H1 (cell line): ENCODE results near the gene RERE. TPM values are rescaled to one million over a fixed set of nuclear protein-coding genes. Genes with fewer than 3 reads are reported as not detected.
"Not testable (repeated sequence)": the region's sequence is repeated elsewhere in the genome, so short reads cannot be mapped to it uniquely, and the experiment has no call there.

ENCODE experiments used
- CTCF ChIA-PET: fragments of 300-600 bp; sonication (Branson Sonifier 250); formaldehyde crosslinking; loops from one replicate; lab custom pipeline; 2021; ENCODE audit not compliant: partially characterized antibody; lab: Charles Lee
- POLR2A ChIA-PET: fragments of 300-600 bp; sonication (Branson Sonifier 250); formaldehyde crosslinking; loops from one replicate; lab custom pipeline; 2021; ENCODE audit warnings: inconsistent platforms; ENCODE audit not compliant: partially characterized antibody; lab: Charles Lee
- DNase-seq, 2 experiments: peaks; one replicate each; pipeline versions ENCODE4 v3.0.0 to v3.0.0-alpha.2; 2010 to 2022; ENCODE audit warnings: low spot score in 2 of 2, low read depth in 1 of 2, mixed read lengths in 1 of 2
- FAIRE-seq: peaks from 2 replicates; lab custom pipeline; 2011; peaks lifted over from hg19 to GRCh38; lab: Jason Lieb, UNC
- H2AFZ ChIP-seq: 2 replicates; pipeline ENCODE4 v1.8.1; 2012; ENCODE audit warnings: low read length, inconsistent platforms
- H2AK5ac ChIP-seq: 2 replicates; pipeline ENCODE4 v1.6.1; 2013; ENCODE audit warnings: low read depth, low read length
- H2BK120ac ChIP-seq: replicated peaks from 2 replicates; pipeline ENCODE3; 2013; ENCODE audit warnings: low read depth, low read length, inconsistent platforms
- H2BK12ac ChIP-seq: 2 replicates; pipeline ENCODE4 v1.6.1; 2013; ENCODE audit warnings: low read depth, low read length
- H2BK15ac ChIP-seq: 2 replicates; pipeline ENCODE4 v1.6.1; 2013; ENCODE audit warnings: low read length
- H2BK20ac ChIP-seq: 2 replicates; pipeline ENCODE4 v1.6.1; 2013; ENCODE audit warnings: low read length
- H2BK5ac ChIP-seq: 2 replicates; pipeline ENCODE4 v1.6.1; 2013; ENCODE audit warnings: low read depth, low read length
- H3K14ac ChIP-seq: 2 replicates; pipeline ENCODE4 v1.6.1; 2013; ENCODE audit warnings: inconsistent platforms; ENCODE audit not compliant: insufficient read length
- H3K18ac ChIP-seq: 2 replicates; pipeline ENCODE4 v1.6.1; 2013; ENCODE audit warnings: low read length; ENCODE audit errors: extremely low read depth
- H3K23ac ChIP-seq: 2 replicates; pipeline ENCODE4 v1.6.1; 2013; ENCODE audit warnings: inconsistent platforms; ENCODE audit not compliant: insufficient read length
- H3K23me2 ChIP-seq: 2 replicates; pipeline ENCODE4 v1.6.1; 2013; ENCODE audit warnings: low read depth, low read length
- H3K27ac ChIP-seq: 2 replicates; pipeline ENCODE4 v1.6.1; 2011; ENCODE audit warnings: low read depth, low read length, inconsistent platforms
- H3K27me3 ChIP-seq, 4 experiments: replicated peaks in 1 of 4; 1 replicate in 1 of 4; 2 replicates in 3 of 4; pipeline versions ENCODE4 v1.6.1 to v1.8.1; 2011 to 2013; ENCODE audit warnings: low read length in 3 of 4, mild to moderate bottlenecking in 3 of 4, inconsistent platforms in 2 of 4, mixed read lengths in 2 of 4, moderate library complexity in 1 of 4; ENCODE audit not compliant: control insufficient read depth in 3 of 4, insufficient read depth in 3 of 4; ENCODE audit errors: extremely low read depth in 1 of 4
- H3K36me3 ChIP-seq, 4 experiments: 2 replicates each; pipeline versions ENCODE4 v1.6.1 to v1.8.1; 2011 to 2013; ENCODE audit warnings: mild to moderate bottlenecking in 4 of 4, low read length in 3 of 4, moderate library complexity in 2 of 4, control low read depth in 1 of 4, inconsistent platforms in 1 of 4; ENCODE audit not compliant: insufficient read depth in 4 of 4, control insufficient read depth in 2 of 4
- H3K4ac ChIP-seq: replicated peaks from 2 replicates; pipeline ENCODE3; 2013; ENCODE audit warnings: low read length, low read depth, mixed read lengths, inconsistent platforms; ENCODE audit not compliant: insufficient read length
- H3K4me1 ChIP-seq, 4 experiments: replicated peaks in 1 of 4; 1 replicate in 1 of 4; 2 replicates in 3 of 4; pipeline versions ENCODE4 v1.6.1 to v1.8.1; 2011 to 2013; ENCODE audit warnings: low read length in 3 of 4, inconsistent platforms in 2 of 4, mixed read lengths in 1 of 4; ENCODE audit not compliant: insufficient read depth in 4 of 4, control insufficient read depth in 3 of 4
- H3K4me2 ChIP-seq, 2 experiments: 2 replicates each; pipeline versions ENCODE4 v1.6.1 to v1.8.1; 2011 to 2013; ENCODE audit warnings: low read depth in 2 of 2, low read length in 2 of 2, control low read depth in 1 of 2, inconsistent platforms in 1 of 2, mild to moderate bottlenecking in 1 of 2; ENCODE audit not compliant: insufficient read depth in 1 of 2
- H3K4me3 ChIP-seq, 4 experiments: fragments of 200-600, 300-600 bp in 1 of 4; sonication (generic), shearing (Covaris generic), sonication (Bioruptor Twin) in 1 of 4; 2 replicates each; pipeline versions ENCODE4 v1.5.1 to v1.8.1; 2011 to 2016; ENCODE audit warnings: low read length in 4 of 4, low read depth in 3 of 4, control low read depth in 2 of 4, inconsistent platforms in 2 of 4, mild to moderate bottlenecking in 2 of 4, mixed read lengths in 1 of 4, moderate library complexity in 1 of 4; ENCODE audit not compliant: insufficient read depth in 2 of 4; ENCODE audit errors: extremely low read depth in 1 of 4
- H3K56ac ChIP-seq: replicated peaks from 2 replicates; pipeline ENCODE3; 2013; ENCODE audit warnings: low read depth, mild to moderate bottlenecking, mixed read lengths, low read length, inconsistent platforms; ENCODE audit not compliant: insufficient read length
- H3K79me1 ChIP-seq: 2 replicates; pipeline ENCODE4 v1.6.1; 2013; ENCODE audit warnings: low read depth, low read length, control low read depth
- H3K79me2 ChIP-seq, 2 experiments: 2 replicates each; pipeline versions ENCODE4 v1.6.1 to v1.8.1; 2012 to 2013; ENCODE audit warnings: low read length in 2 of 2, mild to moderate bottlenecking in 2 of 2, inconsistent platforms in 1 of 2; ENCODE audit not compliant: insufficient read depth in 2 of 2, control insufficient read depth in 1 of 2
- H3K9ac ChIP-seq, 4 experiments: replicated peaks in 1 of 4; 1 replicate in 1 of 4; 2 replicates in 3 of 4; pipeline versions ENCODE4 v1.6.1 to v1.8.1; 2011 to 2013; ENCODE audit warnings: low read depth in 3 of 4, low read length in 3 of 4, control low read depth in 2 of 4, mild to moderate bottlenecking in 2 of 4, moderate library complexity in 2 of 4, inconsistent platforms in 1 of 4; ENCODE audit errors: extremely low read depth in 1 of 4
- H3K9me3 ChIP-seq, 2 experiments: 2 replicates each; pipeline versions ENCODE4 v1.6.1 to v1.8.1; 2012 to 2013; ENCODE audit warnings: mild to moderate bottlenecking in 2 of 2, moderate library complexity in 2 of 2, control low read depth in 1 of 2, inconsistent platforms in 1 of 2, low read depth in 1 of 2, low read length in 1 of 2, mixed read lengths in 1 of 2; ENCODE audit not compliant: insufficient read depth in 2 of 2
- H4K20me1 ChIP-seq, 2 experiments: replicated peaks in 1 of 2; 2 replicates each; pipeline versions ENCODE3 to v1.8.1; 2011 to 2013; ENCODE audit warnings: inconsistent platforms in 2 of 2, low read length in 2 of 2, mild to moderate bottlenecking in 1 of 2; ENCODE audit not compliant: insufficient read depth in 2 of 2, control insufficient read depth in 1 of 2
- H4K5ac ChIP-seq: 2 replicates; pipeline ENCODE4 v1.6.1; 2013; ENCODE audit warnings: low read length, low read depth, mixed read lengths, inconsistent platforms; ENCODE audit not compliant: insufficient read length
- H4K8ac ChIP-seq: 2 replicates; pipeline ENCODE4 v1.8.0; 2013; ENCODE audit warnings: mild to moderate bottlenecking, moderate library complexity, low read length, inconsistent platforms; ENCODE audit not compliant: insufficient read depth; ENCODE audit errors: extremely low read depth
- H4K91ac ChIP-seq: replicated peaks from 2 replicates; pipeline ENCODE3; 2013; ENCODE audit warnings: low read length, mixed read lengths, inconsistent platforms; ENCODE audit not compliant: insufficient read length
- JUND ChIP-seq: IDR thresholded peaks from 2 replicates; pipeline ENCODE4 v1.6.1; 2011; ENCODE audit warnings: mild to moderate bottlenecking, improper control_type of control experiment, low read length
- TBP ChIP-seq: IDR thresholded peaks from 2 replicates; pipeline ENCODE4 v1.6.1; 2011; ENCODE audit warnings: low read depth, low read length, improper control_type of control experiment
- WGBS, 2 experiments: shearing (Covaris generic) in 1 of 2; methylation state at CpG; one replicate each; pipeline versions ENCODE4 v1.1.6 to v1.1.7; 2013 to 2015; ENCODE audit warnings: low lambda C conversion rate in 2 of 2, mixed read lengths in 2 of 2, inconsistent platforms in 1 of 2, low coverage in 1 of 2, missing lambda C conversion rate in 1 of 2; ENCODE audit not compliant: insufficient replicate concordance in 2 of 2, insufficient coverage in 1 of 2, insufficient read length in 1 of 2; ENCODE audit errors: extremely low coverage in 1 of 2, missing lambda C conversion rate in 1 of 2; 5-methylcytosine and 5-hydroxymethylcytosine counted together
- polyA plus RNA-seq, 7 experiments: library from polyadenylated mRNA; depleted of rRNA in 3 of 7; stranded (reverse) in 5 of 7; unstranded in 2 of 7; fragments of >200 nt in 5 of 7; fragments of 200-250 nt in 2 of 7; gene quantifications; 1 replicate in 5 of 7; 2 replicates in 1 of 7; 4 replicates in 1 of 7; pipeline versions ENCODE4 v1.2.1 to v1.2.3, GENCODE V29; 2011 to 2013; ENCODE audit warnings: missing spikeins in 2 of 7, mixed read lengths in 2 of 7
- total RNA-seq: library from RNA; stranded (reverse); fragmentation: NEBNext Ultra II Directional; extraction: Animal tissue kit (Norgen Biotek cat#: 25700); gene quantifications from 2 replicates; pipeline ENCODE4 v1.2.1, GENCODE V29; 2021

The RERE gene
- total and polyA plus RNA-seq, 2 of the 8 experiments (the other 6 are each of a cell fraction or from before 2014, with no cell fraction given) = 15.3 to 142 TPM

GRCh38 chr1:8595332-8595731, 222.1 kb downstream of the RERE start:
- Histone ChIP-seq H2BK15ac (no peak overlapping the region), H3K79me1 (peaks cover 6% of the 10 kb centered on the region; the same call in 1 of the 2 replicates), H4K5ac (no peak overlapping the region), H3K9ac (no peak overlapping the region), H4K20me1 (peaks cover 10 to 23% of the 10 kb centered on the region in 2 experiments), H3K27me3 (no peaks in the 10 kb centered on the region), H3K4me3 (no peak overlapping the region), H3K4ac (no peak overlapping the region), H3K4me1 (peaks cover 0 to 16% (median 10%) of the 10 kb centered on the region in 4 experiments; a peak in 4 of 7 replicates), H3K23me2 (no peaks in the 10 kb centered on the region), H3K4me2 (no peak overlapping the region), H2BK12ac (no peak overlapping the region), H3K79me2 (peaks cover 4 to 98% of the 10 kb centered on the region in 2 experiments; a peak in 3 of 4 replicates), H3K23ac (no peak overlapping the region), H2BK5ac (no peak overlapping the region), H2BK20ac (no peak overlapping the region), H2AFZ (no peak overlapping the region), H3K27ac (no peak overlapping the region), H4K91ac (no peak overlapping the region), H4K8ac (no peak overlapping the region), H3K56ac (no peak overlapping the region), H3K36me3 (0 out of 8 replicates have a peak, but pooled peaks cover 0 to 7% (median 0%) of the 10 kb centered on the region in 4 experiments), H3K9me3 (no peaks in the 10 kb centered on the region), H2AK5ac (no peak overlapping the region), H2BK120ac (no peak overlapping the region), H3K18ac (no peak overlapping the region), H3K14ac (no peak overlapping the region)
- DNase-seq (no peak), FAIRE-seq (no peak)
- CTCF ChIA-PET = interaction anchor here (1.4 to 1.5 kb wide), 2 partner anchors 15 to 131 kb away, joined by 3 to 5 read pairs; no protein-coding TSS in a partner anchor
- TF ChIP-seq TBP (no peak), JUND (no peak)
- POLR2A ChIA-PET = no interaction called here

- ChIA-PET POLR2A (interaction anchor here (1.6 kb wide), 1 partner anchor 9 kb away, joined by 7 read pairs; no protein-coding TSS in a partner anchor), CTCF (interaction anchor here (1.0 to 1.4 kb wide), 2 partner anchors 10 to 131 kb away, joined by 3 to 6 read pairs; no protein-coding TSS in a partner anchor)
- H3K4me3 ChIP-seq, H3K23me2 ChIP-seq, H2BK120ac ChIP-seq, H2AK5ac ChIP-seq, H3K23ac ChIP-seq, FAIRE-seq, H2AFZ ChIP-seq, DNase-seq, H3K56ac ChIP-seq, H3K18ac ChIP-seq, H4K91ac ChIP-seq, H2BK20ac ChIP-seq, H3K9ac ChIP-seq, H3K27ac ChIP-seq, H4K20me1 ChIP-seq, H3K9me3 ChIP-seq, H3K79me1 ChIP-seq, H2BK15ac ChIP-seq, H3K27me3 ChIP-seq, H4K8ac ChIP-seq, H3K4ac ChIP-seq, H3K36me3 ChIP-seq, H3K14ac ChIP-seq, H4K5ac ChIP-seq, H3K4me2 ChIP-seq, H2BK12ac ChIP-seq, H2BK5ac ChIP-seq: not testable (repeated sequence)
- Histone ChIP-seq H3K79me2 (peaks cover 7 to 98% of the 10 kb centered on the region in 2 experiments), H3K4me1 (peaks cover 0 to 12% (median 4%) of the 10 kb centered on the region in 4 experiments; a peak in 4 of 7 replicates)
- WGBS, 2 experiments = 91% methylated on average over 3 of the region's 3 CpGs; no CpG with 5 or more reads in 1 of the 2 experiments
Measured at GRCh38 chr1:8593292-8593691, 224.1 kb downstream of the RERE start.
